ENCODE measurements around the gene FGD3.

FGD3 gene

DNA sequence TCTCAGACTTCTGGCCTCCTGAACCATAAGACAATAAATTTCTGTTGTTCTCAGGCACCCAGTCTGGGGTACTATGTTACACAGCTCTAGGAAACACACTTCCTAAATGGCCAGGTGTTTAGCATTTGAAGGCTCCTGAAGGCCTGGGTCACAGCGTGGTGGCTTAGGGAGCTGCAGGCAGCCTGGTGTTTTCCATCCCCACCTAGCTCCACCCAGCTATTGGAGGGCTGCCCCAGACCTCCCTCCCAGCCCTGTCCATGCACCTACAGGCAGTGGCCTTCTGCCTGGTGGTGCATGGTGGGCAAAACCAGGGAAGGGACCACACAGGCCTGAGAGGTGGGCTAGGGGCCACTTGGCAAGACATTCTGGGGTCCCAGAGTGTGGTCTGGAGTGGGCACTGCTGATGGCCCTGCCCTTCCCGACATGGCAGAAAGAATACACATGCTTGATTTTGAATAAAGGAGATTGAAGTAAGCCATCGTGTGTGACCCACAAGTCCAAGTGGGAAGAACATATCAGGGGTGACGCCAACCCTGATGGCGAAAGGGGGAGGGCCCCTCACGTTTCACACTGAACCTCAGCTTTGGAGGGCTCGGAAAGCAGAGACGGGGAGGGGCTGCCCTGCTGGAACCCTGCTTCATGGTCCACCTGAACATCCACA is 109.8 kb downstream of the FGD3 start:
- TF ChIP-seq ZFX (IDR thresholded peaks at IDR 0.05; ENCODE audit: borderline replicate concordance): no peak
- TF ChIP-seq, protein P1, sequence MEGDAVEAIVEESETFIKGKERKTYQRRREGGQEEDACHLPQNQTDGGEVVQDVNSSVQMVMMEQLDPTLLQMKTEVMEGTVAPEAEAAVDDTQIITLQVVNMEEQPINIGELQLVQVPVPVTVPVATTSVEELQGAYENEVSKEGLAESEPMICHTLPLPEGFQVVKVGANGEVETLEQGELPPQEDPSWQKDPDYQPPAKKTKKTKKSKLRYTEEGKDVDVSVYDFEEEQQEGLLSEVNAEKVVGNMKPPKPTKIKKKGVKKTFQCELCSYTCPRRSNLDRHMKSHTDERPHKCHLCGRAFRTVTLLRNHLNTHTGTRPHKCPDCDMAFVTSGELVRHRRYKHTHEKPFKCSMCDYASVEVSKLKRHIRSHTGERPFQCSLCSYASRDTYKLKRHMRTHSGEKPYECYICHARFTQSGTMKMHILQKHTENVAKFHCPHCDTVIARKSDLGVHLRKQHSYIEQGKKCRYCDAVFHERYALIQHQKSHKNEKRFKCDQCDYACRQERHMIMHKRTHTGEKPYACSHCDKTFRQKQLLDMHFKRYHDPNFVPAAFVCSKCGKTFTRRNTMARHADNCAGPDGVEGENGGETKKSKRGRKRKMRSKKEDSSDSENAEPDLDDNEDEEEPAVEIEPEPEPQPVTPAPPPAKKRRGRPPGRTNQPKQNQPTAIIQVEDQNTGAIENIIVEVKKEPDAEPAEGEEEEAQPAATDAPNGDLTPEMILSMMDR (IDR thresholded peaks at IDR 0.05): no peak
- H3K27ac ChIP-seq: no peak overlapping the region

DNA sequence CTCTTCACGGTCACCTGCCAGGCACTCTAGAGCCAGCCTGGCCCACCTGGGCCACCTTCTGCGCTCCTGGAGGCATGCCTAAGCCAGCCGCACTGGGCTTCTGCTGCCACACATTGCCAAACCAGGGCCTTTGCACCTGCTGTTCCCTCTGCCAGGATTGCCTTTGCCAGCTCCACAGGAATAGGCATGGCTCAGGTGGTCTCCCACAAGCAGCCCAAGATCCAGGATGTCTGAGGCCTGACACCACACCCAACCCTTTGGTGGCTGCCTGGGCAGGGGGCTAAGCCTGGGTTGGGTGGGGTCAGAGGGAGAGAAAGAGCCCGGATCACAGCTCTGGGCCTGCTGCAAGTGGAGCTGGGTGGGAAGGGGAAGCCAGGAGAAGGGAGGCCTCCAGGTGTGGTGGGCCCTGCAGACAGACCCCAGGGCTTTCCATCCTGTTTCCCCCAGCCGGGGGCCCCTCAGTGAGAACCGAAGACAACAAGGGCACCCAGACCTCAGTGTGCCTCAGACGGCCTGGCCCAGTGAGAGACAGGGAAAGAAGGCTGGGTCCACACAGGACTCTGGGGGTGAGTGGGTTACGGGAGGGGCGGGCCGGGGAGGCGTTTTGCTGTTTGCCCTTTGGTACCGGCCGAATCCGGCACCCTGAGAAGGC is 110.5 kb downstream of the FGD3 start:
- TF ChIP-seq, protein P1 (IDR thresholded peaks at IDR 0.05): no peak
- TF ChIP-seq ZFX (IDR thresholded peaks at IDR 0.05; ENCODE audit: borderline replicate concordance): no peak
- no peak overlapping the region for H3K27ac ChIP-seq

DNA sequence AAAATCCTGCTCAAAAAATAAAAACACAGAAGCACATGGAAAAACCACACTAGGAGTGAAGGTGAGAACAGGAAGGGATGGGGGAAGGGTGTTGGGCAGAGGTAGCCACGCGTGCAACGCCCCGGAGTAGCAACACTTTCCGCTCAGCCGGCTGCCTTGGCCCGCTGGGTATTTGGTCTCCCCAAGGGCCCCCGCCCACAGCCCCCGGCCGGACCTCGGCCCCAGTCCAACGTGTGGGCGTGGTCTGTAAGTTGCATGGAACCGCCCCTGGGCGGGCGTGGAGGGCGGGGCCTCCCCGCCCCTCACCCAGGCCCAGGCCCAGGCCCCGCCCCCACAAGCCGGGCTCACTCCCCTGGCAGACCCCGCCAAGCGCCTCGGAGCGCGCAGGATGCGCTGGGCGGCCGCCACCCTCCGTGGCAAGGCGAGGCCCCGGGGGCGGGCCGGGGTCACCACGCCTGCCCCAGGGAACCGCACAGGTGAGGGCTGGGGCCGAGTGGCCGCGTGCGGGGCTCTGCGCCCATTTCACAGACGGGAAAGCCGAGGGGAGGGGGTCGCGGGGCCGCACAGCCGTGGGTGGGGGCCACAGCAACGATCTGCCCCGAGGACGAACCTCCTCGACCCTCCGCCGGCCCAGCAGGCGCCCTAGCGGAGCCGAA is 111.2 kb downstream of the FGD3 start, which contains the start of gene SUSD3:
Gene SUSD3, plus strand, starts transcription at position 347 of the 656 bp plus-strand sequence. Its CDS starts 42 bp downstream, at position 389.
- no peak for TF ChIP-seq ZFX (IDR thresholded peaks at IDR 0.05; ENCODE audit: borderline replicate concordance)
- TF ChIP-seq, protein P1 (IDR thresholded peaks at IDR 0.05): no peak
- no peak within 1 kb of the TSS for H3K27ac ChIP-seq

DNA sequence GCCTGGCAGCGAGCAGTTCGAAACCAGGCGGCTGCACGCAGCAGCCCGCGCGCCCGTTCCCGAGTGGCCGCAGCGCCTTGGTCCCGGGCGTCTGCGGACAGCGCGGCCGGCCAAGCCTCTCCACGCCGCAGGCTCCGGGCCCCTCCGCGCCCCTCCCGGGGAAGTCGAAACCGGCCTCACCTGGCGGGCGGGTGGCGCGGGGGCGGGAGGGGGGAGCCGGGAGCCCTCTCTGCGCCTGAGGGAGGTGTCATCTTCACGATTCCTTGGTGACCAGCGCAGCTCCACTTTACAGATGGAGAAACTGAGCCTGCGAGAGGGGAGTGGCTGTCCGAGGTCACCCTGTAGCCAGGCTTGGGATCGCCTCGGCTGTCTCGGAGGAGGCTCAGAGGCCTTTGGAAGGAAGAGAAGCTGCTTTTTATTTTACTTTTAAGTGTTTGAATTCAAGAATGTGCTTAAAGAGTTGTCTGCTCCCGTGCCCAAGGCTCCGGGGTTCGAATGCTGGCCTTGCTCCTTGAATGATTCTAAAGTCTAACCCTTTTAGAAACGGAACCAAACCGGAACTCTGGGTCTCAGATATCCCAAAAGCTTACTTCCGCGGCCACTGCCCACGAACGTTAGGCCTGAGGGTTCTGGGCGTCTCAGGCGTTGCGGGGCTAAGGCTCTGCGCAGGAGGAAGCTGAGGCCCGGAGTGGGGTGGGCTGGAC is 111.8 kb downstream of the FGD3 start:
- H3K27ac ChIP-seq: no peak overlapping the region
- TF ChIP-seq ZFX (IDR thresholded peaks at IDR 0.05; ENCODE audit: borderline replicate concordance): no peak
- TF ChIP-seq, protein P1 (IDR thresholded peaks at IDR 0.05): no peak

DNA sequence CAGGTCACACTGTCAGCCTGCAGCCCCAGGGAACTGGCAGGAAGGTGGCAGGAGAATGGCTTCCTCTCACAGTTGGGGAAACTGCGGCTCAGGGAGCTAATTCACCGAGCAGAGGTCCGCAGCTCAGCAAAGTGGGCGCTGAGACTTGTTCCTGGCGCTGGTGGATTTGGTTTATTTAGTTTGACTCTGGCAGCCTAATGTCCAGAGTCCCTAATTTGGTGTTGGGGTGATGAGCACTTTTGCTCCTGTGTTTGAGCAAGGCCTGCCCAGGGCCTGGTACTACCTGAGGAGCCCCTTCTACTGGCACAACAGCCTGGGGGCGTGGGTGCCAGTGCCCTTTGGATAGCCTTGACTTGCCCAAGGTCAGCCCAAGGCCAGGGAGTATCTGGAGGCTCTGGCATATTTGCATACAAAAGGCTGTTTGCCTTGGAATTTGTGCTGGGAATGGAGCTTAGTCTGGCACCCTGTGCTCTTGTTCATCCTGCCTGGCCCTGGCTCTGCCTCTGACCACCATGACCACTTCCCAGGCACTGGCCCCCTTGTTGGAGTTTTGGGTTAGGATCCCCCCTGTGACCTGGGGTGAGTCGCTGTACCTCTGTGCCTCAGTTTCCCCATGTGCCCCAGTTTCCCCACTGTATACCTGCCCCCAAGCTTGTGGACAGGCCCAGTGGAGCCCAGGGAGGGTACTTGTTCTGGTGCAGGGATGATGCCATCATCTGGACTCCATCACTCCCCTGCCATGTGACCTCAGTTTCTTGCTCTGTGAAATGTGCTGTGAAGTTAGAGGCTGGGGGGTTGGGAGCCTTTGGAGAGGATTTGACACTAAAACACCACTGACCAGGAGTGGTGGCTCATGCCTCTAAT is 112.6 kb downstream of the FGD3 start:
- no peak overlapping the region for H3K27ac ChIP-seq

DNA sequence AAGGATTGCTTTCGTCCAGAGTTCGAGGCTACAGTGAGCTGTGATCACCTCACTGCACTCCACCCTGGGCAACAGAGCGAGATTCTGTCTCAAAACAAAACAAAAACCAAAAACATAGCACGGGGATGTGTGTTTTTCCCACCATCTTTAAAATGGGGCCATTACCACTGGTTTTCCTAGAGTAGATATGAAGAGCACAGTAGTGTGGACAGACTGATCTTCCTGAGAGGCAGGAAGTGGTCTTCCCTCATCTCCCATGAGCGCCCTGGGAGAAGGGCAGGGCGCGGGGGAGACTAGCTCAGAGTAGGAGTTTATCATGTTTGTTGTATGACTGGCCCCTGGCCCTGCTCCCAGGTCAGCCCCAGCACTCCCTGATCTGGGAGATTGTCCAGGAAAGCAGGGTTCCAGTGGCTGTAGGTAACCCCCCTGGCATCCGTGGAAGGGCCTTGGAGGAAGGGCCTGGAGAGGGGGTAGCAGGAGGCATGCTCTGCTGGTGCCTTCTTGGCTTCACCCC is 113.5 kb downstream of the FGD3 start:
- H3K27ac ChIP-seq: no peak overlapping the region
- no peak for TF ChIP-seq ZFX (IDR thresholded peaks at IDR 0.05; ENCODE audit: borderline replicate concordance)
- TF ChIP-seq, protein P1 (IDR thresholded peaks at IDR 0.05): no peak

More for the DNA sequence above, 112.6 kb downstream of the FGD3 start:
- no peak for TF ChIP-seq ZFX (IDR thresholded peaks at IDR 0.05; ENCODE audit: borderline replicate concordance)
- TF ChIP-seq, protein P1 (IDR thresholded peaks at IDR 0.05): no peak
